OCI-LY7 (cell line): Measurements from ENCODE around the gene PPCDC.

Experiments used
- EZH2phosphoT487 ChIP-seq: fragments of 200-600 bp; sonication (generic); IDR thresholded peaks from 2 replicates; pipeline ENCODE4 v1.6.1; 2018; ENCODE audit warnings: low read depth, borderline replicate concordance, mild to moderate bottlenecking, mixed run types, antibody characterized with exemption, low read length, moderate library complexity, mixed read lengths
- TF ChIP-seq, protein P1 (sequence below): fragments of 200-600 bp; sonication (generic); conservative IDR thresholded peaks from 2 replicates; pipeline ENCODE4 v1.5.1; 2014; ENCODE audit warnings: mild to moderate bottlenecking, antibody characterized with exemption, low read length, moderate library complexity, mixed read lengths

DNA sequence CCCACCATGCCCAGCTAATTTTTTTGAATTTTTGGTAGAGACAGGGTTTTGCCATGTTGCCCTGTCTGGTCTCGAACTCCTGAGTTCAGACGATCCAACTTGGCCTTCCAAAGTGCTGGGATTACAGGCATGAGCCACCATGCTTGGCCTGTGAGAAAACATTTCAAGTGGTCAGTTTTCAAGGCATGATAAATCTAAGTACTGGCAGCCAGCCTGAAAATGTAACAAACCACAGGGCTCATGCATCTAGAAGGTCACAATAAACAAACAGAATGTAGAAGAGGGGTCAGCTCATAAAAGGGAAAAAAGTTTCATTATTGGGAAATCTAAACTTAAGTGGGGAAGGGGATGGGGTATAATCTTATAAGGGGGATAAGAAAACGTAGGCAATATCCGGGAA is 39.9 kb downstream of the PPCDC start:
- TF ChIP-seq, protein P1, sequence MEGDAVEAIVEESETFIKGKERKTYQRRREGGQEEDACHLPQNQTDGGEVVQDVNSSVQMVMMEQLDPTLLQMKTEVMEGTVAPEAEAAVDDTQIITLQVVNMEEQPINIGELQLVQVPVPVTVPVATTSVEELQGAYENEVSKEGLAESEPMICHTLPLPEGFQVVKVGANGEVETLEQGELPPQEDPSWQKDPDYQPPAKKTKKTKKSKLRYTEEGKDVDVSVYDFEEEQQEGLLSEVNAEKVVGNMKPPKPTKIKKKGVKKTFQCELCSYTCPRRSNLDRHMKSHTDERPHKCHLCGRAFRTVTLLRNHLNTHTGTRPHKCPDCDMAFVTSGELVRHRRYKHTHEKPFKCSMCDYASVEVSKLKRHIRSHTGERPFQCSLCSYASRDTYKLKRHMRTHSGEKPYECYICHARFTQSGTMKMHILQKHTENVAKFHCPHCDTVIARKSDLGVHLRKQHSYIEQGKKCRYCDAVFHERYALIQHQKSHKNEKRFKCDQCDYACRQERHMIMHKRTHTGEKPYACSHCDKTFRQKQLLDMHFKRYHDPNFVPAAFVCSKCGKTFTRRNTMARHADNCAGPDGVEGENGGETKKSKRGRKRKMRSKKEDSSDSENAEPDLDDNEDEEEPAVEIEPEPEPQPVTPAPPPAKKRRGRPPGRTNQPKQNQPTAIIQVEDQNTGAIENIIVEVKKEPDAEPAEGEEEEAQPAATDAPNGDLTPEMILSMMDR: no peak
- no peak for TF ChIP-seq EZH2phosphoT487
